RWPE2 (cell line): ENCODE data around the gene SLC2A9.

Experiments used
- ATAC-seq: fragments of 200-7000 bp; cut with Tn5 transposase; 3 replicates; pipeline ENCODE4 v1.9.1; 2021; ENCODE audit warnings: low read depth
- DNase-seq: peaks from one replicate; pipeline ENCODE4 v3.0.0-alpha.2; 2020; ENCODE audit warnings: low spot score
- H3K27ac ChIP-seq: fragments of 450-650 bp; 2 replicates; pipeline ENCODE4 v1.5.1; 2017; ENCODE audit warnings: mild to moderate bottlenecking; ENCODE audit not compliant: poor library complexity, severe bottlenecking
- H3K27me3 ChIP-seq: fragments of 250-450 bp; sonication (Bioruptor Pico); 2 replicates; pipeline ENCODE4 v1.5.1; 2021; ENCODE audit warnings: mild to moderate bottlenecking, moderate library complexity; ENCODE audit not compliant: insufficient read depth, poor library complexity, severe bottlenecking
- H3K36me3 ChIP-seq: fragments of 250-450 bp; sonication (Bioruptor Pico); 2 replicates; pipeline ENCODE4 v1.5.1; 2020; ENCODE audit warnings: low read depth, mild to moderate bottlenecking, moderate library complexity
- H3K4me1 ChIP-seq: fragments of 250-450 bp; sonication (Bioruptor Pico); 2 replicates; pipeline ENCODE4 v1.5.1; 2021; ENCODE audit warnings: mild to moderate bottlenecking, moderate library complexity; ENCODE audit not compliant: insufficient read depth, poor library complexity, severe bottlenecking
- H3K4me3 ChIP-seq: fragments of 250-450 bp; sonication (Bioruptor Pico); 2 replicates; pipeline ENCODE4 v1.5.1; 2021; ENCODE audit warnings: mild to moderate bottlenecking, moderate library complexity; ENCODE audit not compliant: severe bottlenecking
- H3K9me3 ChIP-seq: fragments of 250-450 bp; sonication (Bioruptor Pico); 2 replicates; pipeline ENCODE4 v1.5.1; 2021; ENCODE audit warnings: mild to moderate bottlenecking, moderate library complexity; ENCODE audit not compliant: severe bottlenecking
- CTCF ChIP-seq: fragments of 450-650 bp; IDR thresholded peaks from one replicate; pipeline ENCODE4 v1.5.1; 2017; ENCODE audit warnings: mild to moderate bottlenecking, moderate library complexity; ENCODE audit not compliant: poor library complexity, severe bottlenecking

SLC2A9 gene

GRCh38 chr4:9820343-9820742 lies 201.0 kb downstream of the SLC2A9 start:
- no peaks in the 10 kb centered on the region for H3K9me3 ChIP-seq
- peaks cover 10% of the 10 kb centered on the region; the same call in 1 of the 2 replicates for H3K36me3 ChIP-seq
- no peak for TF ChIP-seq CTCF
- H3K4me1 ChIP-seq = no peaks in the 10 kb centered on the region
- ATAC-seq (no peak), DNase-seq (no peak)
- H3K4me3 ChIP-seq = no peak overlapping the region
- no peak overlapping the region for H3K27ac ChIP-seq
- no peaks in the 10 kb centered on the region for H3K27me3 ChIP-seq

GRCh38 chr4:9816285-9816684 lies 205.0 kb downstream of the SLC2A9 start:
- Histone ChIP-seq H3K27me3 (no peaks in the 10 kb centered on the region), H3K36me3 (peaks cover 5% of the 10 kb centered on the region; the same call in 1 of the 2 replicates), H3K4me3 (no peak overlapping the region), H3K4me1 (no peaks in the 10 kb centered on the region), H3K27ac (no peak overlapping the region), H3K9me3 (no peaks in the 10 kb centered on the region)
- ATAC-seq (no peak), DNase-seq (no peak)
- TF ChIP-seq CTCF = no peak

GRCh38 chr4:9812501-9813340 lies 208.6 kb downstream of the SLC2A9 start:
- TF ChIP-seq CTCF = no peak
- Histone ChIP-seq H3K4me1 (no peaks in the 10 kb centered on the region), H3K27ac (no peak overlapping the region), H3K27me3 (no peaks in the 10 kb centered on the region), H3K4me3 (no peak overlapping the region), H3K36me3 (no peaks in the 10 kb centered on the region; the same call in 1 of the 2 replicates), H3K9me3 (no peaks in the 10 kb centered on the region)
- DNase-seq (no peak), ATAC-seq (no peak)

- no peak for ATAC-seq
- no peaks in the 10 kb centered on the region for H3K4me1 ChIP-seq
- H3K27ac ChIP-seq = no peak overlapping the region
Measured at GRCh38 chr4:9811806-9812205, 209.5 kb downstream of the SLC2A9 start.

More at GRCh38 chr4:9811806-9812205, 209.5 kb downstream of the SLC2A9 start:
- no peaks in the 10 kb centered on the region for H3K9me3 ChIP-seq
- TF ChIP-seq CTCF = no peak
- no peak overlapping the region for H3K4me3 ChIP-seq
- H3K36me3 ChIP-seq = no peaks in the 10 kb centered on the region; the same call in 1 of the 2 replicates
- no peak for DNase-seq
- H3K27me3 ChIP-seq = no peaks in the 10 kb centered on the region
